Cardiac muscle cell (in vitro differentiated cells and primary cell): ENCODE measurements around the gene CTTNBP2NL. TPM values are rescaled to one million over a fixed set of nuclear protein-coding genes. Genes with fewer than 3 reads are reported as not detected.

ENCODE experiments used
- DNase-seq, 2 donors: peaks; one replicate each; pipeline versions ENCODE4 v3.0.0 to v3.0.0-alpha.2; 2010 to 2017; ENCODE audit warnings: low read depth in 1 of 2, low spot score in 1 of 2
- H3K27ac ChIP-seq: fragments of 200-600 bp; sonication (generic); 2 replicates; pipeline ENCODE4 v1.5.1; 2016
- H3K27me3 ChIP-seq: fragments of 200-600 bp; sonication (generic); 2 replicates; pipeline ENCODE4 v1.6.0; 2016; ENCODE audit warnings: control low read depth
- H3K36me3 ChIP-seq: fragments of 200-600 bp; sonication (generic); 2 replicates; pipeline ENCODE4 v1.5.1; 2016; ENCODE audit warnings: control low read depth
- H3K4me1 ChIP-seq: fragments of 200-600 bp; sonication (generic); 2 replicates; pipeline ENCODE4 v1.8.1; 2017; ENCODE audit warnings: low read depth, mild to moderate bottlenecking, mixed run types
- H3K4me3 ChIP-seq: fragments of 200-600 bp; sonication (generic); 2 replicates; pipeline ENCODE4 v1.5.1; 2016; ENCODE audit warnings: mild to moderate bottlenecking
- H3K9me3 ChIP-seq: fragments of 200-600 bp; sonication (generic); 2 replicates; pipeline ENCODE4 v1.5.1; 2017; ENCODE audit warnings: low read depth, mild to moderate bottlenecking, control low read depth
- polyA plus RNA-seq: library from polyadenylated mRNA; unstranded; fragments of >200 nt; fragmentation: Nextera tagmentation; extraction: Ambion mirVana; gene quantifications from 2 replicates; pipeline ENCODE4 v1.2.1, GENCODE V29; 2016
- total RNA-seq: library from RNA; depleted of rRNA; stranded (reverse); fragments of >200 nt; gene quantifications from 2 replicates; pipeline ENCODE4 v1.2.3, GENCODE V29; 2016
- TF ChIP-seq, protein P1 (sequence below): IDR thresholded peaks from 2 replicates; pipeline ENCODE4 v1.5.1; 2012; ENCODE audit warnings: low read depth, mild to moderate bottlenecking, low read length

CTTNBP2NL gene
- total and polyA plus RNA-seq, 2 experiments from 2014 or later, result 9.2 to 13.1 TPM

DNA sequence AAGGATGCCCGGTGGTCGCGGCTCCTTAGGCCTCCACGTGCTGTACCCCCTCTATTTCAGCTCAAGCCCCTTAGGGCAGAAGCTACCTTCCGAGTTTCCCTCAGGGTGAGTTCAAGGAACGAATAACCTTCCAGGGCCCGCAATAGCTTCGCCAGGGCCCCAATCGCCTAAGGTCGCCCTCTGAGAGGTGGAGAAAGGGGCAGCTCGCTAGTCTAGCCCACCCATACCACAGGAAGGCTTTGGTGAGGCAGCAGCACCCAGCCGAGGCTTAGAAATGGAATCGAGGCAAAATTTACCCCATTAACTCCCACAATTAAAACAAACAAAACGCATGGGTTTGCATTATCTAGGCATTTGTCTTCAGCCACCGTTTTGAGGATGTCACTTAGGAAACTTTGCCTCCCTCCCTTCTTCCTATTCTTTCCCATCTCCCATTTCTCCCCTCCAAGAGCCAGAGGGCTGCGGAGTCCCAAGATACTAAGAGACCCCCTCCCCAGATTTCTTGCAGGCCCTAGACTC lies 113.7 kb downstream of the CTTNBP2NL start:
- TF ChIP-seq, protein P1, sequence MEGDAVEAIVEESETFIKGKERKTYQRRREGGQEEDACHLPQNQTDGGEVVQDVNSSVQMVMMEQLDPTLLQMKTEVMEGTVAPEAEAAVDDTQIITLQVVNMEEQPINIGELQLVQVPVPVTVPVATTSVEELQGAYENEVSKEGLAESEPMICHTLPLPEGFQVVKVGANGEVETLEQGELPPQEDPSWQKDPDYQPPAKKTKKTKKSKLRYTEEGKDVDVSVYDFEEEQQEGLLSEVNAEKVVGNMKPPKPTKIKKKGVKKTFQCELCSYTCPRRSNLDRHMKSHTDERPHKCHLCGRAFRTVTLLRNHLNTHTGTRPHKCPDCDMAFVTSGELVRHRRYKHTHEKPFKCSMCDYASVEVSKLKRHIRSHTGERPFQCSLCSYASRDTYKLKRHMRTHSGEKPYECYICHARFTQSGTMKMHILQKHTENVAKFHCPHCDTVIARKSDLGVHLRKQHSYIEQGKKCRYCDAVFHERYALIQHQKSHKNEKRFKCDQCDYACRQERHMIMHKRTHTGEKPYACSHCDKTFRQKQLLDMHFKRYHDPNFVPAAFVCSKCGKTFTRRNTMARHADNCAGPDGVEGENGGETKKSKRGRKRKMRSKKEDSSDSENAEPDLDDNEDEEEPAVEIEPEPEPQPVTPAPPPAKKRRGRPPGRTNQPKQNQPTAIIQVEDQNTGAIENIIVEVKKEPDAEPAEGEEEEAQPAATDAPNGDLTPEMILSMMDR, result no peak
- Histone ChIP-seq H3K36me3 (no peaks in the 10 kb centered on the region), H3K27me3 (peaks cover 63% of the 10 kb centered on the region), H3K4me3 (no peak overlapping the region), H3K9me3 (no peaks in the 10 kb centered on the region), H3K4me1 (no peaks in the 10 kb centered on the region), H3K27ac (no peak overlapping the region)
- no peak for DNase-seq

DNA sequence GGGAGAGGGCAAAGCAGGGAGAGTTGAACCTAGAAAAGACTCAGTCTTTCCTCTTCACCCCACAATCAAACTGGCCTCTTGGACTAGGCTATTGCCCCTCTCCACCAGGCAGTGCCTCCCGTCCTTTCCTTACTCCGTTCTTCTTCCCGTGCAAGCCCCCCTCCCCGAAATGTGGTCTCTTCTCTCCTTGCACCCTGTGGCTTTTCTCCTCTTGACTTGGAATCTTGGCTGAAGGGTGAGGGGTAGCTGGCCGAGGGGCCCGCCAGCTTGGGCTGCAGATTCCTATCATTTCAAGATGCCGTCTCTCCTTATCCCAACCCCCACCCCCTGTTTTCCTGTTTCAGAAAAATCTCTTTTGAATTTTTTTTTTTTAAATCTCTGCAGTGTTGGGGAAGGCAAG lies 114.3 kb downstream of the CTTNBP2NL start:
- TF ChIP-seq, protein P1, result no peak
- Histone ChIP-seq H3K27ac (no peak overlapping the region), H3K36me3 (no peaks in the 10 kb centered on the region), H3K4me3 (no peak overlapping the region), H3K4me1 (no peaks in the 10 kb centered on the region), H3K9me3 (no peaks in the 10 kb centered on the region), H3K27me3 (peaks cover 63% of the 10 kb centered on the region)
- no peak for DNase-seq

Other genes starting within 250 kb of the CTTNBP2NL start
- 0.74 and 1.2 TPM in 2 replicates for gene WNT2B, start 112.8 kb downstream of the CTTNBP2NL start, total RNA-seq
- gene WNT2B, start 112.8 kb downstream of the CTTNBP2NL start, polyA plus RNA-seq, result 1.1 and 1.5 TPM in 2 replicates
- 15.5 and 19.7 TPM in 2 replicates for gene ST7L, start 222.9 kb downstream of the CTTNBP2NL start, total RNA-seq
- gene ST7L, start 222.9 kb downstream of the CTTNBP2NL start, polyA plus RNA-seq, result 26.6 and 27.1 TPM in 2 replicates
- 94.9 and 102 TPM in 2 replicates for gene CAPZA1, start 223.6 kb downstream of the CTTNBP2NL start, total RNA-seq
- gene CAPZA1, start 223.6 kb downstream of the CTTNBP2NL start, polyA plus RNA-seq, result 122 and 130 TPM in 2 replicates